GM19397 (cell line): ENCODE measurements around the gene PRKAR1A.

ENCODE experiments used
- ATAC-seq: cut with Tn5 transposase; IDR thresholded peaks from one replicate; pipeline ENCODE4 v1.9.1; 2021; ENCODE audit warnings: mild to moderate bottlenecking, moderate library complexity; ENCODE audit not compliant: unreplicated experiment

The PRKAR1A gene

DNA sequence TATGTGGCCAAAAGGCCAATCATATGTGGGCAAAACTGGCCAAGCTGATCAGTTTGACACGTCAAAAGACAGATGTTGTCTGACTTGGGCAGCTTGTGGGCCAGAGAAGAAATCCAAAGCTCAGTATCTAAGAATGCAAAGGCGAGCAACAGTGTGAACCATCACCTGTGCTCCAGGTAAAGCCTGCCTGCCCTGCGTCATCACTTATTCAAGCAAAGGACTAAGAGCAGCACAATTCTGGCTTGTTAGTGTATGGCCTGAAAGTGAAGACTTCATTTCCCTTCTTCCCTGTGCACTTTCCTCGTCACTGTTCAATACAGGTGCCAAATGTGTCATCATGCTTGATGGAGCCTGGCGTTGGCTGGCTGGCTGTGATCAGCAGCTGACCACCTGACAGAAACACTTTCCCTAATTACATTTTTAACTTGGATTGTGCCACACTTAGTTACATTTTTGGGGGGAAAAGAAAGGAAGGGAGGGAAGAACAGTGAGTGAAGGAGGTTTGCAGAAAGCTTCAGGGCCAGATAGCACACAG, 84.2 kb downstream of the PRKAR1A start:
- no peak for ATAC-seq

DNA sequence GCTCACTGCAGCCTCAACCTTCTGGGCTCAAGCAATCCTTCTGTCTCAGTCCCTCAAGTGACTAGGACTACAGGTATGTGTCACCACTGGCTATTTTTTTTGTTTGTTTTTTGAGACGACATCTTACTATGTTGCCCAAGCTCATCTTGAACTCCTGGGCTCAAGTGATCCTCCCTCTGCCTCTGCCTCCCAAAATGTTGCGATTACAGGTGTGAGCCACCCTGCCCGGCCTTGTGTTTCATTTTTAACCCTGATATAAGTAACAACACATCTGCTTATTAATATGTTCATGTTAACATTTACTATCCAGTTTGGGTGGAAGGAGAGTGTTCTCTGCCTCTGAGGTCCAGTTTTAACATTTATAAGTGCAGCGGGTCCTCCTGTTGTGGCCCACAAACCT, 85.8 kb downstream of the PRKAR1A start:
- no peak for ATAC-seq

DNA sequence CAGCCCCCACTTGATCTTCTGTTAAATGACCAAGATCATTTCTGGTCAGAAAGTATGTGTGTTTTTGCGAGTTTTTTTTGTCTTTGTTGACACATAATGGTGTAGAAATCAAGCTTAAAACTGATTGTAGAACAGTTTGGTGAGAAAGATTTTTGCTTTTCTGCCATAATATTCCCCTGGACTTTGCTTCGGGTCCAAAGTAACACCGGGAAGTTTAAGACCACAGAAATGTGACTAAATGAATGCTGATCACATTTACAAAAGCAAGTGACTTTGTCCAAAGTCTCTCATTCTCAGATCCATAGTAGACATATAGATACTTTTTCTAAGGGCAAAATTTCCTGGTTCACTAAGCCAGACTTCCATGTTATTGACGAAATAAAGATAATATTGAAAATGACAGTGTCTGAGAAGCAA, 86.3 kb downstream of the PRKAR1A start:
- no peak for ATAC-seq

DNA sequence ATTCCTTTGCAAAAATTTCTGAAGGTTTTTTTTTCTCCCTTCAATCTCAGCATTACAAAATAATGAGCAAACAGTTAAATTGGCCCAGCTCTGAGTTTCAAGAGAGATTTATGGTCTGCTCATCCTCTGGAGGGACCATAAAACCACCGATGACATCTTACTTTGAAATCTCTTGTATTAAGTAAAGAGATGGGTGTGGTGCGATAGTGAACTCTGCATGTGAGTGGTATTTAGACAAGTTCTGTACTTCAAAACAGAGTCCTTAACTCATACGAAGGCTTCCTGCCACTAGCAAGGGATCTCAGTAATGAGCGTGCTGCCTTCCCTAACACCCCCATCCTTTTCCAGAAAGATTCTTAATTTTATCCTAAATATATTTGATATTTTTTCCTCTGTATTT, 86.9 kb downstream of the PRKAR1A start:
- ATAC-seq, result no peak

DNA sequence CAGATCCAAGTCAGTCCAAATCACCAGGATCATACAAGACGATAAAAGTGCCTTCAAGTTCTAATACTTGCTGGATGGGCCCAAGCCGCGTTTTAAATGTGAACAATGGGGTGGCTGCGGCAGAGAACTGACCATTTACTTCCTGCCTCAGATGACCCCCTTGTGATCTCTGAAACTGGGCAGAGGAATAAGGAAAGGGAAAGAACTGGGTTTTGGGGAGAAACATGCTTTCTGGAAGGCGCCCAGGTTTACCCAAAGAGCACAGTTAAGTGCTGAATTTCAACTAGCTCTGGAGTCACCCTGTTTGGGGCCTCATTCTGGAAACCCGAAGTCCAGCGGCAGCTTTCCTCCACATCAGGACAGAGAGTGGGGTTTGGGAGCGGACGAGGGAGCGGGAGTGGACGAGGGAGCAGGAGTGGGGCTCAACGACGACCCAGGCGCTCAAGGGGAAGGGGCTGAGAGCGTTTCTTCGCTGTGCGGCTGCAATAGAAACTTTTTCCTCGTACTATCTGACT, 87.4 kb downstream of the PRKAR1A start:
- no peak for ATAC-seq

DNA sequence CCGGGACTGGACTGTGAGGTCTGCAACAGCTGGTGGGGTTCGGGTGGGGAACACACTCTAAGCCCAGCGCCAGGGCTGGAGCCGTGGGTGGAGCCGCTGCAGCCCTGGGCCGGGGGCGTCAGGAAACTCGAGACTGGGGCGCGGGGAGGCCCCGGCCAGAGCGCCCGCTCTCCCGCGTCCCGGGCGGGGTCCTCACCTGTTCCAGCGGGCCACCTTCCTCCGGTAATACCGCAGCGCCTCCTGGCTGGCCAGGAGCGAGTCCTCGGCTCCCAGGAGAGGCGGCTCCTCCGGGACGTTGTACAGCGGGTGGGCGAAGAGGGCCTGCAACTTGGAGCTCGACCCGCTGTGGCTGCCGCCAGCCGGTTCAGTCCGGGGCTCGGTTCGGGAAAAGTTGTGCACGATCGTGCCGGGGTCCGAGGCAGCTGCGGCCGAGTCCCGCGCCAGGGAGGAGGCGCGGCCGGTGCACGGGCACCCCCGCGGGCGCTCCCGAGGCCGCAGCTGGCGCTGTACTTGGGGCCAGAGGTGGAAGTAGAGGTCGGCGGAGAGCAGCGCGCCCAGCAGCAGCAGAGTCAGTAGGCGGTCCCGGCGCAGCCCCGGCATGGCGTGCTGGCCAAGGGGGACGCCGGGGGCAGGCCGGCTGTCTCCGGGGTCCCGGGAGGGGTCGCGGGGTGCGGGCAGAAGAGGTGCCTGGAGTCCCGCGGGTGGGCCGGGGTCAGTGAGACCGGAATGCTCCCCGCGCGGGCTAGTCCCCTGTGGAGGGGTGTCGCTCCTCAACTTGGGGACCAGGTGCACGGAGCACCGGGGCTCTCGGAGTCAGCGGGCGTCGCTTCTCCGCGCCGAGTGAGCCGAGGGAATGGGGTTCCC, 88.1 kb downstream of the PRKAR1A start:
- ATAC-seq, result no peak
